ENCODE results near the gene KIF25. TPM values are rescaled to one million over a fixed set of nuclear protein-coding genes. Genes with fewer than 3 reads are reported as not detected.

The KIF25 gene
- total RNA-seq, 4 donors from 2014 or later = 0.28 TPM; not detected in 3

DNA sequence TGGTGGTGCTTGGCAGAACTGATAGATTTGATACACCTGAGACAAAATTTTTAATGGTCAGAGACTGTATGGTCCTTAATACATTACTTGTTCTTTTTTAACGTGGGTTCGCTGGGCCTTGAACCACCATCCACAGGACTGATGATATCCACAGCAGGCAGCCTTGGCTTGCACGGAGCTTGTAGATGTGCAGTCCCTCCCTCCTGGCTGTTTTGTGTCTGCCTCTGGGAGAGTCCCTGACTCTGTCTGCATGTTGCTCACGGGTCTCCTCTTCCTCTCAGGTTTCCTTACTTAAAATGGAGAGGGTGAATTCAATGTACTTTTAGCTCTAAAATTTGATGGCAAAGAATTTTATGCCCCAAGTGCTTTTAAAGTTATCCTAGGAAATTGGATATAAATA is 17.5 kb downstream of the KIF25 start:
- DNase-seq = no peak
- no peaks in the 10 kb centered on the region for H3K36me3 ChIP-seq
- H3K27ac ChIP-seq = no peak overlapping the region
- H3K4me3 ChIP-seq = no peak overlapping the region
- no peaks in the 10 kb centered on the region for H3K4me1 ChIP-seq
- no peaks in the 10 kb centered on the region for H3K9me3 ChIP-seq
- no peaks in the 10 kb centered on the region for H3K27me3 ChIP-seq
- intact Hi-C loops (cut with DNase I; ENCODE audit: low total_unique reads) = no loop called here
- TF ChIP-seq CTCF (IDR thresholded peaks at IDR 0.05) = no peak
- no peak for TF ChIP-seq POLR2A (IDR thresholded peaks at IDR 0.05)

DNA sequence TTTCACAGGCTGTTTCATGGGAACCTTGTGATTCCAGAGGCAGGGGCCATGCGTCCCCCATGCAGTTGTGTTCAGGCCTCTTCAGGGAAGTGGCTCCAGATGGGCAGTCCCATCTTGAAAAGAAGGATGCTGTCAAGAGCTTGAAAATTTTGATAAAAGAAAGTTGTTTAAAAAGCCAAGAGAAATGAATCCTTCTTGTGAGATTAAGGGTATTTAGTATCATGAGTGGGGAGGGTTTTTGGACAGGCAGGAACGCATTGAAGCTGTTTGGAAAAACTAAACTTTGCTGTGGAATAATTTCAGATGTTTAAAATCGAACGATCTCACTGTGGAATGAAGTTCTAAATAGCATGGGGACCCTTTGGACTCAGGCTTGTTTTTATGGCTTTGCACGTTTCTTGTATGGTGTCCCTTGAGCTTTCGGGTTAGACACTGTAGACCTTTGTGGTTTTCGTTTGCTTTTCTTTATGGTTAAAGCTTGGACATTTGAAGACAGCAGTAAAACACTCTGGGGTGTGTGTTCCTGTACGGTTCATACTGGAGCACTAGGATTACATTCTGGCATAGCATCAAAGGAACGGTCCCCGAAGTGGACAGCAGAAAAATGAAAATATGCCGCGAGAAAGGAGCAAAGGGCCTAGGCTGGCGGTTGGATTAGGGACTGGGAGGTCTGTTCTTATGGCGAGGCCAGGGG is 18.2 kb downstream of the KIF25 start:
- H3K27ac ChIP-seq = no peak overlapping the region
- H3K4me3 ChIP-seq = no peak overlapping the region
- DNase-seq = no peak
- H3K4me1 ChIP-seq = no peaks in the 10 kb centered on the region
- no peaks in the 10 kb centered on the region for H3K27me3 ChIP-seq
- no peaks in the 10 kb centered on the region for H3K9me3 ChIP-seq
- TF ChIP-seq POLR2A (IDR thresholded peaks at IDR 0.05) (no peak), CTCF (IDR thresholded peaks at IDR 0.05) (no peak)
- intact Hi-C loops (cut with DNase I; ENCODE audit: low total_unique reads) = no loop called here
- H3K36me3 ChIP-seq = no peaks in the 10 kb centered on the region

DNA sequence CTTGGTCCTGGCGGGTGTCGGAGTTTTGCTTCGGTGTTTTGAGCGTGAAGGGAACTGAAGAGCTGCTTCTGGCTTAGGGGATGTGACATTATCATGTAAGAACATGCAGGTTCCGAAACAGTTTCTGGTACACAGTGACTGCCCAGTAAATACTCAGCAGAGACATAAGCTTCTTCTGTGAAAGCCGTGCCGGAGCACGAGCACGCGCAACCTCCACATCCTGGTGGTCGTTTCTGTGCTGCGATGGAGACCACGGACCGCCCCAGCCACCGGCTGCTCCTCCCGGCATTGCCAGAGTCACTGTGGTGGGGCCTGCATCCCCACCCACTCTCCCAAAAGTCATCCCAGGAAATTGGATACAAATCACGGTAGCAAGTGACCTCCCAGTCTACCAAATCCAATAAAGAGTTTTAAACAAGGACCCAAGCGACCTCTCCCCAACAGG is 18.7 kb downstream of the KIF25 start:
- Histone ChIP-seq H3K4me1 (no peaks in the 10 kb centered on the region), H3K4me3 (no peak overlapping the region), H3K9me3 (no peaks in the 10 kb centered on the region), H3K27ac (no peak overlapping the region), H3K27me3 (no peaks in the 10 kb centered on the region), H3K36me3 (no peaks in the 10 kb centered on the region)
- DNase-seq = no peak
- TF ChIP-seq POLR2A (IDR thresholded peaks at IDR 0.05) (no peak), CTCF (IDR thresholded peaks at IDR 0.05) (no peak)
- intact Hi-C loops (cut with DNase I; ENCODE audit: low total_unique reads) = no loop called here

DNA sequence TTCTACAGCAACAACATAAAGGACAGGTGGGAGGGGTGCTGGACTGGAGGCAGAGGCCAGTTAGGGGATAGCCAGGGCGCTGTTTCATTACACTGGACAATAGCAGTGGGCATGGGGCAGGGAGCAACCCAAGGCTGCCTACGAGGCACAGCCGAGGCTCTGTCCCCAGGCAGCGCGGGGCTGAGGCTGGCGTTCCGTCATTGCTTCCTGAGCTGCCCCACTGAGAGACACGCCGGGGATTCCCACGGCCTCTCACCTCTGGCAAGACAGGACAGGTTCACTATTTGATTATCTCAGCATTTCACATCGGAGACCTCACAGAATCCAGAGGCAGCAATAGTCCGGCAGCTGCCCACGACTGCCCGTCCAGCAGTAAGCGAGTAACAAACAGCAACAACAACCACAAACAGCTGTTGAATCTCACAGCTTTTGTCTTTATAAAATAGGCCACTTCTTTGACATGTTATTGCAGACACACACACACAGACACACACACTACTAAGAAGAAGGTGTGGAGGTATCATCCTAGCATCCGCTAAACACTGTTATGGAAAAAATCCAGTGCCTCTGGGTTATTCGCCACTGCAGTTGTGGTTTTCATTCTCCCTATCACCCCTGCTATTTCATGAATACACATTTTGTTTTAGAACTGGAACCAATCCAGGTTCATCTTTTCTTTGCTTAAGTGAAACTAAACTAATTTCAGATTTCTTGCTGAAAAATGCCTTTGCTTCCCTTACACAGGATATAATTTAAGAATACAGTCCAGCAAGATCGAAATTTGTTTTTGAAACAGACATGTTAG is 19.5 kb downstream of the KIF25 start:
- intact Hi-C loops (cut with DNase I; ENCODE audit: low total_unique reads) = no loop called here
- H3K9me3 ChIP-seq = no peaks in the 10 kb centered on the region
- no peak for DNase-seq
- H3K27ac ChIP-seq = no peak overlapping the region
- H3K27me3 ChIP-seq = no peaks in the 10 kb centered on the region
- no peaks in the 10 kb centered on the region for H3K4me1 ChIP-seq
- H3K36me3 ChIP-seq = no peaks in the 10 kb centered on the region
- TF ChIP-seq CTCF (IDR thresholded peaks at IDR 0.05) (no peak), POLR2A (IDR thresholded peaks at IDR 0.05) (no peak)
- no peak overlapping the region for H3K4me3 ChIP-seq

DNA sequence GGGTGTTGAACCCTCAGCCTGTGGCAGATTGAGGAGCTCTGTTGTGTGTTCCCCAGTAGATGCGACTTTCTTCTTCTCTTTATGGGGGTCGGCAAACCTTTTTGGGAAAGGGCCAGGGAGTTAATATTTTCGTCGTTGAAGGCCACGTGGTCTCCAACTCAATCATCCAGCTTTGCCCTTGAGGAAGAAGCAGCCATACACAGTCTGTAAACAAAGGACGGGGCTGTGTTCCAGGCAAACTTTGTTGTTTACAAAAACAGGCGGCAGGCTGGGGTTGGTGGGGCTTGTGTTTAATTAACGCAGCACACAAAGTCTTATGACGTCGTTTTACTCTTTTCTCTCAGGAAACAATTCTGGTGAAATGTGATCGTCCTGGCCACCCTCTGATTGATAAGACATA is 20.2 kb downstream of the KIF25 start:
- Histone ChIP-seq H3K27ac (no peak overlapping the region), H3K4me3 (no peak overlapping the region), H3K27me3 (no peaks in the 10 kb centered on the region), H3K9me3 (no peaks in the 10 kb centered on the region), H3K4me1 (no peaks in the 10 kb centered on the region), H3K36me3 (no peaks in the 10 kb centered on the region)
- TF ChIP-seq CTCF (IDR thresholded peaks at IDR 0.05) (no peak), POLR2A (IDR thresholded peaks at IDR 0.05) (no peak)
- DNase-seq = no peak
- intact Hi-C loops (cut with DNase I; ENCODE audit: low total_unique reads) = no loop called here

Measured in uterus (tissue), 4 donors.